Left colon (tissue), 2 donors: ENCODE measurements around the gene NOC4L. TPM values are rescaled to one million over a fixed set of nuclear protein-coding genes. Genes with fewer than 3 reads are reported as not detected.
"Not testable (repeated sequence)": the region's sequence is repeated elsewhere in the genome, so short reads cannot be mapped to it uniquely, and the experiment has no call there.

Experiments used
- ATAC-seq: fragments of 200-7000 bp; cut with Tn5 transposase; one replicate; pipeline ENCODE4 v1.9.1; 2020; ENCODE audit warnings: mild to moderate bottlenecking, moderate library complexity
- DNase-seq, 2 donors: peaks; one replicate each; pipeline ENCODE4 v3.0.0-alpha.2; 2020
- intact Hi-C, 2 donors: fragments of 100-400 bp; cut with DNase I in 1 of 2; cut with micrococcal nuclease in 1 of 2; formaldehyde crosslinking; loops; one replicate each; pipeline versions ENCODE4 v1.11.2 to v1.14.0; 2022; cut with DNase I, micrococcal nuclease
- long read RNA-seq: library from polyadenylated mRNA; unstranded; transcript quantifications from one replicate; pipeline ENCODE4 v2.0.0, GENCODE V29; 2021
- total RNA-seq, 2 donors: library from RNA; stranded (reverse); fragmentation: NEBNext Ultra II Directional; extraction: Animal tissue kit (Norgen Biotek cat#: 25700); gene quantifications; one replicate each; pipeline ENCODE4 v1.2.1, GENCODE V29; 2021
- donor health status: DM: no; HTN: no; CAD: no.
- donor health status: DM: yes; HTN: yes; CAD: no.

Gene NOC4L
- 10 to 100 TPM; 13.3 to 19.9 TPM for total RNA-seq
- long read RNA-seq, transcript NOC4L-201 (15 exons, 1,632 nt) = major isoform, 22 of 29 reads
- long read RNA-seq, partial matches to known transcripts = 5 of 29 reads
- long read RNA-seq, other reads (novel, unspliced or antisense) = 0 of 29 reads

DNA sequence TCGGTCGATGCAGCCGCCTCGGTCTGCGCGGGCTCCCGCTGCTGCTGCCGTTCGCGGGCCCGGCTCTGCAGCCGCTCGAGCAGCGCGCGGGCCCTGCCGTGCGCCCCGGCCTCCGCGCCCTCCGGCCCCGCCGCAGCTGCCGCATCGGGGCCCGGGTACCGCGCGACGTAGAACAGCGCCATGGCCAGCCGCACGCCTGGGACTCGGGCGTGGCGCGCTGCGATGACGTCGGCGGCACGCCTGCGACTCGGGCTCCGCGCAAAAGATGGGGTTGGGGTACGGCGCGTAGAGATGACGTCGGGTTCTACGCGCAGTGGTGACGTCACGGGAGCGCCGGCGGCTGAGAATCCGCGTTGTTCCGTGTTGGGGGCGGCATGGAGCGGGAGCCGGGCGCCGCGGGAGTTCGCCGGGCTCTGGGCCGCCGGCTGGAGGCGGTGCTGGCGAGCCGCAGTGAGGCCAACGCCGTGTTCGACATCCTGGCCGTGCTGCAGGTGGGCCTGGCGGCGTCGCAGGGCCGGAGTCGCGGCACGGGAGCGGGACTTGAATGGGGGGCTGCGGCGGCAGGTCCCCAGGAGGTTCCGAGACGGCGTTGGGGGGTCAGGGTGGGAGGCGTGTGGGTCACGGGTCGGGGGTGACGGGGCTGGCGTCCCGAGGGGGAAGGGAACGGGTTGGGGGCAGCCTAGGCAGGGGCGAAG is at the start of gene NOC4L, which contains the start of gene DDX51:
TSS of gene NOC4L (plus strand) at position 343 of the 695 bp plus-strand sequence. CDS start at position 375, 32 bp downstream.
TSS of gene DDX51 (minus strand) at position 205 of the 695 bp plus-strand sequence. CDS start at position 182, 23 bp downstream.
- peak; percentile 91 for ATAC-seq
- intact Hi-C loops = no loop called here
- DNase-seq = peak; percentile 89 to 96

GRCh38 chr12:132095520-132096409 is 48.5 kb upstream of the NOC4L start:
- DNase-seq = no peak
- no peak for ATAC-seq
- intact Hi-C loops = no loop called here

DNA sequence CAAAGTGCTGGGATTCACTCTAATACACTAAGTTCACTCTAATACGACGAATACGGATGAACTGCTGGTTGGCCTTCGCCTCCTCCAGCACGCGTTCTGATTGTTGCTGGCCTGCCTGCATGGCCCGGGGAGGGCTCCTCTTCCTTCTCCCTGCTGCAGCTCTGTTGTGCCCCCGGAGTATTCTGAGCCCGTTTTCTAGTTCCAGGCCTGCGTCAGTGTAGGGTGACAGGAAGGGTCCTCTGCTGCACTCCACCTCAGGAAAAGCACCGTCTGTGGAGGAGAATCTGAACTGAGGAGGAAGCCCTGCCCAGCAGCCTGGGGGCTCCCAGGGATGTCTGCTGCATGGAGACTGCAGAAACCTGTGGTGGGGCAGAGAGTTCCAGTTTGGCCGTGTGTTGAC is 44.5 kb upstream of the NOC4L start:
- DNase-seq (no peak), ATAC-seq (no peak)
- intact Hi-C loops = no loop called here

DNA sequence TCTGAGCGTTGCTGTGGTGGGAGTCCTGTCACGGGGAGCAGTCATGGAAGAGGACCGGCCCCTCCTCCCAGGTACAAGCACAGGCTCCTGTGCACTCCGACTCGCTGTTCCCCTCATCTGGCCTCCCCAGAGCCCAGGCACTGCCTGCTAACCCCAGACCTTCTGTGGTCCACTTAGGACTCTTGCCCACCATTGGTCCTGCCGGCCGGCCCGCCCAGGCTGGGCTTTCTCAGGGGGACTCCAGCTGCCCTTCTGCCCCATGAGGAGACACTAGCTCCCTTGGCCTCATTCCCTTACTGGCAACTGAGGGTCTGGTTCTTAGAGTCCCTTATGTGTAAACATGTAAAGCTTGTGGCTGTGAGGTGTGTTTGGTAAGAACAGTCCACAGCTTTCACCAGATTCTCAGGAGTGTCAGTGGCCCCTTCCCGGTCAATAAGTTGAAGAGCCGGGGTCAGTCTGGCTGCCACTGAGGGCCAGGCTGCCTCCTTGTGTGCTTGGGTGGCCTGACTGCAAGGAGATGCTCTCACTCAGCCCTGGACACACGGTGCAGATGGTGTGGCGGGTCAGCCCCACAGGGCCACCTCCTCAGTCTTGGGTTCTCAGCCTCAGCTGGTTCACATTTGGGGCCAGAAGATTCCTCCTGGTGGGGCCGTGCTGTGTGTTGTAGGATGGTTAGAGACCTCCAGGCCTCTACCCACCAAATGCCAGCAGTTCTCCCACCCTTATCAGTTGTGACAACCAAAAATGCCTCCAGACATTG is 43.8 kb upstream of the NOC4L start:
- intact Hi-C loops = no loop called here
- DNase-seq (no peak), ATAC-seq (no peak)

DNA sequence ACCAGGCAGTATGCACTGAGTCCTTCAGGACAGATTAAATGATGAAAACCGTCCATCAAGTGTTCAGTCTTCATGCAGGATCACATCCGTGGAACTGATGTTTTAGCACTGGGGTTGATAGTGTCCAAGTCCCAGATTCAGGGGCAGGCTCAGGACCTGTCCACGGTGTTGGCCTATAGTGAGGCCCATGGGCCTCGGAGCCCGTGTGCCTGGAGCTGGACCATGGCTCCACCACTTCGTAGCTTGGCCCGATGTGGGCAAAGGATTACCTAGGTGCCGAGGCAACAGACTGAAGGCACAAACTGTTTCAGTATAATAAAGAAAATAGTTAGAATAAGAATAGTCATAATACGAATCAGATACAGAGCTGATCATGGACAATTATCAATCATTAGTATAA is 42.0 kb upstream of the NOC4L start:
- intact Hi-C loops = no loop called here
- DNase-seq (no peak), ATAC-seq (no peak)

- DNase-seq, ATAC-seq, intact Hi-C loops: not testable (repeated sequence)
Measured at GRCh38 chr12:132103072-132103471, 41.2 kb upstream of the NOC4L start.

GRCh38 chr12:132103542-132104308 is 40.5 kb upstream of the NOC4L start:
- intact Hi-C loops = no loop called here
- ATAC-seq (no peak), DNase-seq (no peak)

DNA sequence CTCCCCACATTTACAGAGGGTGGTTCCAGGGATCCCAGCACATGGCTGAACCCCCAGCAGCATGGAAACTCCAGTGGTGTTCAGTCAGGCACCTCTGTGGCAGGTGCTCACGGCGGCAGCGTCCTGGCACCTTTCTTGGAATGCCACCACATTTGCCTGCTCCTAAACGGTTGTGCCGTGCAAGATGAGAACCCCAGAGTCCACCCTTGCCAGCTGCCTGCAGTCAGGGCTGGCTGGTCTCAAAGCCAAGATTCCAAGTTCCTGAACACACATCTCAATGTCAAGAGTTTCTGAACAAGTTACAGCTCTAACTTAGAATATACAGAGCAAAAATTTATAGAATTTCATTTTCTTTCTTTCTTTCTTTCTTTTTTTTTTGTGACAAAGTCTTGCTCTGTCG is 38.8 kb upstream of the NOC4L start:
- intact Hi-C loops = no loop called here
- DNase-seq (no peak), ATAC-seq (no peak)

GRCh38 chr12:132106921-132107320 is 37.3 kb upstream of the NOC4L start:
- DNase-seq (no peak), ATAC-seq (no peak)
- intact Hi-C loops = no loop called here

GRCh38 chr12:132108211-132108832 is 35.9 kb upstream of the NOC4L start:
- no peak for ATAC-seq
- intact Hi-C loops = no loop called here
- no peak for DNase-seq

DNA sequence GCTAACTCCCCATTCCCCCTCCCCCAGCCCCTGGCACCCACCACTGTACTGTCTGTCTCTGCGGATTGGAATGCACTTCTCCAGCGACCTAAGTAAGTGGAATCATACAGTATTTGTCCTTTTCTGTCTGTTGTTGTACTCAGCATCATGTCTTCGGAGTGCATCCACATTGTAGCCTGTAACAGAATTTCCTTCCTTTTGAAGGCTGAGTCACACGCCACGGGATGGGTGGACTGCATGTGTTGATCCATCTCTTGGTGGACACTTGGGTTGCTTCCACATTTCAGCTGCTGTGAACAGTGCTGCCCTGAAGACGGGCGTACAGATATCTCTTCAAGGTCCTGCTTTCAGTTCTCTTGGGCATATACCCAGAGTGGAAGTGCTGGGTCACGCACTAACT is 34.5 kb upstream of the NOC4L start:
- intact Hi-C loops = no loop called here
- DNase-seq (no peak), ATAC-seq (no peak)

GRCh38 chr12:132110677-132111076 is 33.6 kb upstream of the NOC4L start:
- intact Hi-C loops = no loop called here
- no peak for ATAC-seq
- no peak for DNase-seq

GRCh38 chr12:132111654-132112304 is 32.5 kb upstream of the NOC4L start:
- DNase-seq = no peak
- intact Hi-C loops = no loop called here

DNA sequence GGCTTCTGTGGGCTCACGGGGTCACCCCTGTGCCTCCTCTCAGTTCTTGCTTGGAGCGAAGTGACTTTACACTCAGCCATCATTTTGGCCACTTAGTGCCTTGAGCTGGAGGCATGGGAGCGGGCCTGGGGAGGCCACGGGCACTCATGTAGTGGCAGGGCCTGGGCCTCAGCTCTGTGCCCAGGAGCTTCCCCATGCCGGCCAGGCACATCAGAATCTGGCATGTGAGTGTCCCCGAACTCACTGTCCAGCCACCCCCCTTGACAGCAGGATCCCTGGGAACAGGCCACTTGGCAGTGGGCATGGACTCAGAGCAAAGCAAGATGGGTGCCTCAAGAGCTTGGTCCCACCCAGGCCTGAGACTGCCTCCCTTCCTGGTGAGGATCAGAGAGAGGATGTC is 29.6 kb upstream of the NOC4L start:
- intact Hi-C loops = no loop called here
- no peak for ATAC-seq
- DNase-seq = no peak

More at GRCh38 chr12:132111654-132112304, 32.5 kb upstream of the NOC4L start:
- no peak for ATAC-seq

- intact Hi-C loops = no loop called here
- ATAC-seq (no peak), DNase-seq (no peak)
Measured at GRCh38 chr12:132115500-132115899, 28.8 kb upstream of the NOC4L start.

DNA sequence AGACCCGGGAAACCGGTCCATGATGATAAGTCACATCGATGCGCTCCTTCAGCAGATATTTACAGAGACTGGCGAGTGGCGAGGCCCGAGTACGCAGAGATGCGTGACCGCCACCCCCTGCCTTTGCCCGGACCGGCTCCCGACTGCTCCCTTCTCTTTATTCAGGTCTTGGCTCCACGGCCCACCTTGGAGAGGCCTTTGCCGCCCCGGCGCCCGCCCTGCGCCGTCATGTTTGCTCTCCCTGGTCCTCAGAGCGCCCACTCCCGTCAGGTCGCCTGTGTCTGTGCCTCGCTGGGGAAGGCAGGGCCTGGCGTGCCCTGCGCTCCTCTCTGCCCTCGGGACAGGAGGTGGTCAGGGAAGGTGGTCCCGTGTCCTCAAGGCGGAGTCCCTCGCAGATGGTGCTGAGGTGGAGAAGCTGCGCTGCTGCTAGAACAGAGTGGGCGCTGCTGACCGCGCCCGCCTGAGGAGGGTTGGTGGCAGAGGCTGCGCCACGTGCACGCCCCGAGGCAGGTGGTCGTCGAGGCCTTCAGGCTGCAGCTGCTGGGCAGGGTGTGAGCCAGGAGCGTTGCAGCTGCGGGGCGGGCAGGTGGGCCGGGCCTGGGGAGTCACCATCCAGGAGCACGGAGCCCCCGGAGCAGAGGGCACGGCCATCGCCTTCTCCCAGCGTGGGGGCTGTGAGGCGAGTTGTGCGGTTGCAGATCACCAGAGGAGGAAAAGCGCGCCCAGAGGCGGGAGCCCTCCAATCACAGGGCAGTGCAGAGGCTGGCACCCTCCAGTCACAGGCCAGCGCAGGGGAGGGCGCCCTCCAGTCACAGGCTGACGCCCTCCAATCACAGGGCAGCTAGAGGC is 27.3 kb upstream of the NOC4L start:
- ATAC-seq = no peak
- intact Hi-C loops = no loop called here
- DNase-seq = no peak

- intact Hi-C loops = no loop called here
- no peak for ATAC-seq
- no peak for DNase-seq
Measured at GRCh38 chr12:132117558-132117875, 26.7 kb upstream of the NOC4L start.
